WTC11 (cell line): ENCODE measurements around the gene TRMU.

ENCODE experiments used
- TF ChIP-seq, protein P1 (sequence below): sonication (generic); formaldehyde crosslinking; conservative IDR thresholded peaks from 2 replicates; pipeline ENCODE4 v1.8.1; 2022; ENCODE audit warnings: mild to moderate bottlenecking, missing genetic modification reagents
- TF ChIP-seq, protein P2 (sequence below): sonication (generic); formaldehyde crosslinking; IDR thresholded peaks from 2 replicates; pipeline ENCODE4 v1.8.1; 2022; ENCODE audit warnings: low read depth, missing genetic modification reagents, borderline replicate concordance

- TF ChIP-seq, protein P1, sequence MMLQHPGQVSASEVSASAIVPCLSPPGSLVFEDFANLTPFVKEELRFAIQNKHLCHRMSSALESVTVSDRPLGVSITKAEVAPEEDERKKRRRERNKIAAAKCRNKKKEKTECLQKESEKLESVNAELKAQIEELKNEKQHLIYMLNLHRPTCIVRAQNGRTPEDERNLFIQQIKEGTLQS (CRISPR knock-in tag), result no peak
- TF ChIP-seq, protein P2, sequence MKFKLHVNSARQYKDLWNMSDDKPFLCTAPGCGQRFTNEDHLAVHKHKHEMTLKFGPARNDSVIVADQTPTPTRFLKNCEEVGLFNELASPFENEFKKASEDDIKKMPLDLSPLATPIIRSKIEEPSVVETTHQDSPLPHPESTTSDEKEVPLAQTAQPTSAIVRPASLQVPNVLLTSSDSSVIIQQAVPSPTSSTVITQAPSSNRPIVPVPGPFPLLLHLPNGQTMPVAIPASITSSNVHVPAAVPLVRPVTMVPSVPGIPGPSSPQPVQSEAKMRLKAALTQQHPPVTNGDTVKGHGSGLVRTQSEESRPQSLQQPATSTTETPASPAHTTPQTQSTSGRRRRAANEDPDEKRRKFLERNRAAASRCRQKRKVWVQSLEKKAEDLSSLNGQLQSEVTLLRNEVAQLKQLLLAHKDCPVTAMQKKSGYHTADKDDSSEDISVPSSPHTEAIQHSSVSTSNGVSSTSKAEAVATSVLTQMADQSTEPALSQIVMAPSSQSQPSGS (CRISPR knock-in tag), result no peak
These were observed 19.4 kb downstream of the TRMU start for GRCh38 chr22:46354993-46355305.
